ENCODE results near the gene RAB8A. TPM values are rescaled to one million over a fixed set of nuclear protein-coding genes. Genes with fewer than 3 reads are reported as not detected.

Gene RAB8A
- polyA plus RNA-seq, 3 donors: 109 to 124 (median 114) TPM

DNA sequence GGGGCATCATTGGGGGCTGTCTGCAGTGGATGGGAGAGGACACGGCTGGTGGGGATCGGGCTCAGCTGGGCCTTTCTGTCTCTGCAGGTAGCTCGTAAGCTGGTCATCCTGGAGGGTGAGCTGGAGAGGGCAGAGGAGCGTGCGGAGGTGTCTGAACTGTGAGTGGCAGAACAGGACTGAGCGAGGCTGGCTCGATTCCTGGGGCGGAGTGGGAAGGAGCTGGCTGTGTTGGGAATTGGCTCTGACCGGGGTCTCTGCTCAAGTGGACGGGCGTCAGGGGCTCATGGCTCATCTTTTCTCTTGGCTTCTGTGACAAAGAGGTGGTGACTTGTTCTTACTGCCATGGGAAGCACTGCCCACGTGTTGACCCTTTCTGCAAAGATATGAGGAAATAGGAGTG lies 23.7 kb upstream of the RAB8A start:
- Histone ChIP-seq H3K36me3 (replicated peaks in 1 of 2; ENCODE audit: control insufficient read depth in 1 of 2, insufficient read depth in 2 of 2, low read length in 2 of 2) (peaks cover 71 to 86% of the 10 kb centered on the region in 2 donors), H2AFZ (ENCODE audit: insufficient read depth, low read depth, low read length, poor library complexity, severe bottlenecking) (no peak overlapping the region), H3K9me3 (replicated peaks in 1 of 2; ENCODE audit: control insufficient read depth in 1 of 2, insufficient read depth in 1 of 2, low read length in 2 of 2) (no peaks in the 10 kb centered on the region), H3K4me1 (ENCODE audit: control insufficient read depth in 1 of 2, insufficient read depth in 2 of 2, low read length in 2 of 2) (peaks cover 20 to 39% of the 10 kb centered on the region in 2 donors), H3K79me2 (ENCODE audit: insufficient read depth, low read length) (peaks cover 62% of the 10 kb centered on the region), H3K9ac (ENCODE audit: insufficient read depth, low read length, poor library complexity, severe bottlenecking) (no peak overlapping the region), H3K27me3 (ENCODE audit: control insufficient read depth in 2 of 2, insufficient read depth in 2 of 2, low read length in 2 of 2) (no peaks in the 10 kb centered on the region), H4K20me1 (ENCODE audit: insufficient read depth, low read length) (peaks cover 70% of the 10 kb centered on the region), H3K27ac (ENCODE audit: low read depth in 1 of 2, low read length in 2 of 2) (no peak overlapping the region), H3K4me3 (replicated peaks in 1 of 3; ENCODE audit: low read depth in 2 of 3, low read length in 3 of 3) (no peak overlapping the region), H3K4me2 (replicated peaks; ENCODE audit: extremely low read depth, low read length, poor library complexity, severe bottlenecking) (no peak overlapping the region)
- intact Hi-C loops (cut with micrococcal nuclease): loop anchor here in 1 of 2 donors (2.0 kb wide), 1 partner anchor 17 kb away; no protein-coding TSS in a partner anchor
- Mint-ChIP-seq H3K27me3 (ENCODE audit: low read depth in 3 of 3) (peaks cover 0 to 2% (median 0%) of the 10 kb centered on the region in 3 donors), H3K27ac (peak overlapping the region in 3 of 7 donors; percentile 26 to 42 (median 33)), H3K9me3 (no peaks in the 10 kb centered on the region), H3K36me3 (peaks cover 84 to 97% of the 10 kb centered on the region in 2 donors), H3K4me3 (no peak overlapping the region), H3K4me1 (peaks cover 29% of the 10 kb centered on the region)
- TF ChIP-seq, protein P1, sequence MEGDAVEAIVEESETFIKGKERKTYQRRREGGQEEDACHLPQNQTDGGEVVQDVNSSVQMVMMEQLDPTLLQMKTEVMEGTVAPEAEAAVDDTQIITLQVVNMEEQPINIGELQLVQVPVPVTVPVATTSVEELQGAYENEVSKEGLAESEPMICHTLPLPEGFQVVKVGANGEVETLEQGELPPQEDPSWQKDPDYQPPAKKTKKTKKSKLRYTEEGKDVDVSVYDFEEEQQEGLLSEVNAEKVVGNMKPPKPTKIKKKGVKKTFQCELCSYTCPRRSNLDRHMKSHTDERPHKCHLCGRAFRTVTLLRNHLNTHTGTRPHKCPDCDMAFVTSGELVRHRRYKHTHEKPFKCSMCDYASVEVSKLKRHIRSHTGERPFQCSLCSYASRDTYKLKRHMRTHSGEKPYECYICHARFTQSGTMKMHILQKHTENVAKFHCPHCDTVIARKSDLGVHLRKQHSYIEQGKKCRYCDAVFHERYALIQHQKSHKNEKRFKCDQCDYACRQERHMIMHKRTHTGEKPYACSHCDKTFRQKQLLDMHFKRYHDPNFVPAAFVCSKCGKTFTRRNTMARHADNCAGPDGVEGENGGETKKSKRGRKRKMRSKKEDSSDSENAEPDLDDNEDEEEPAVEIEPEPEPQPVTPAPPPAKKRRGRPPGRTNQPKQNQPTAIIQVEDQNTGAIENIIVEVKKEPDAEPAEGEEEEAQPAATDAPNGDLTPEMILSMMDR (IDR thresholded peaks at IDR 0.05): no peak
- no peak for DNase-seq
- 95% methylated on average over 12 of the region's 12 CpGs for WGBS (ENCODE audit: insufficient coverage)

DNA sequence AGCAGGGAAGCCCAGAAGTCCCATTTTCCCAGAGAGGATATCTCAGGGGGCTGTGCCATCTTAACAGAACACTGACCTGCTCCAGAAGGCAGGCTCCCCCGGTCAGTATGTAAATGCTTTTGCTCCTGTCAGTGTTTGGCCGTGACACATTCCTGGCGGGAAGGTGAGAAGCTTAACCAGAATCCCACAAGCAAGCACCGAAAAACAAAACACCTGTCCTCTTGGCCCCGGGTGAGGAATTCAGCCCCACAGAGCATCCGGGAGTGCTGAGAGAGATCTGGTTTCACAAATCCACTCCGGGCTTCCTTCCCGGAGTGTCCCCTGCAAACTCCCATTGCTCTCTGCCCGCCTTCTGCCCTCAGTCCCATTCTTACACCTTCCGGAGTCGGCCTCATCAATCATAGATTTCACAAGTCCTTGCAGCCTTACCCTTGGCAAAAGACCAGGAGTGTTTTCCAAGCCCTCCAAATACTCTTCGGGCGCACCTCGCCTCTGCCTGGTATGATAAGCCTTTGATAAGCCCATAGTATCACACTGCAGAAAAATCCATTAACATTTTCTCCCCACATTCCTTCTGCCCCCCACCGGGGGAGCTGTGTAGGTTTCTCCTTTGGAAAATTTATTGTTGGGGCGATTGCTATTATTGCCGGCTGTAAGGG lies 23.2 kb upstream of the RAB8A start:
- Mint-ChIP-seq H3K36me3 (peaks cover 83 to 97% of the 10 kb centered on the region in 2 donors), H3K27ac (peak overlapping the region in 3 of 7 donors; percentile 26 to 58 (median 32)), H3K4me3 (no peak overlapping the region), H3K9me3 (no peaks in the 10 kb centered on the region), H3K4me1 (peaks cover 24% of the 10 kb centered on the region), H3K27me3 (ENCODE audit: low read depth in 3 of 3) (peaks cover 0 to 2% (median 0%) of the 10 kb centered on the region in 3 donors)
- WGBS (ENCODE audit: insufficient coverage): 97% methylated on average over 16 of the region's 17 CpGs
- no peaks in the 10 kb centered on the region for H3K9me3 ChIP-seq (replicated peaks in 1 of 2; ENCODE audit: control insufficient read depth in 1 of 2, insufficient read depth in 1 of 2, low read length in 2 of 2)
- no peak overlapping the region for H3K4me2 ChIP-seq (replicated peaks; ENCODE audit: extremely low read depth, low read length, poor library complexity, severe bottlenecking)
- intact Hi-C loops (cut with micrococcal nuclease): loop anchor here in 1 of 2 donors (2.0 kb wide), 1 partner anchor 16 kb away; no protein-coding TSS in a partner anchor
- peaks cover 15 to 34% of the 10 kb centered on the region in 2 donors for H3K4me1 ChIP-seq (ENCODE audit: control insufficient read depth in 1 of 2, insufficient read depth in 2 of 2, low read length in 2 of 2)
- H2AFZ ChIP-seq (ENCODE audit: insufficient read depth, low read depth, low read length, poor library complexity, severe bottlenecking): no peak overlapping the region
- H3K27ac ChIP-seq (ENCODE audit: low read depth in 1 of 2, low read length in 2 of 2): no peak overlapping the region
- no peak overlapping the region for H3K4me3 ChIP-seq (replicated peaks in 1 of 3; ENCODE audit: low read depth in 2 of 3, low read length in 3 of 3)
- H3K27me3 ChIP-seq (ENCODE audit: control insufficient read depth in 2 of 2, insufficient read depth in 2 of 2, low read length in 2 of 2): no peaks in the 10 kb centered on the region
- H3K79me2 ChIP-seq (ENCODE audit: insufficient read depth, low read length): peaks cover 56% of the 10 kb centered on the region
- DNase-seq: no peak
- TF ChIP-seq, protein P1 (IDR thresholded peaks at IDR 0.05): no peak
- H3K36me3 ChIP-seq (replicated peaks in 1 of 2; ENCODE audit: control insufficient read depth in 1 of 2, insufficient read depth in 2 of 2, low read length in 2 of 2): peaks cover 76 to 87% of the 10 kb centered on the region in 2 donors
- no peak overlapping the region for H3K9ac ChIP-seq (ENCODE audit: insufficient read depth, low read length, poor library complexity, severe bottlenecking)
- H4K20me1 ChIP-seq (ENCODE audit: insufficient read depth, low read length): peaks cover 65% of the 10 kb centered on the region
